Measurements from ENCODE around the gene CARS2. TPM values are rescaled to one million over a fixed set of nuclear protein-coding genes. Genes with fewer than 3 reads are reported as not detected.
A peak's percentile ranks its signal among the peaks of the same experiment; 100 is the strongest.
"Not testable (repeated sequence)": the region's sequence is repeated elsewhere in the genome, so short reads cannot be mapped to it uniquely, and the experiment has no call there.

Gene CARS2
- total RNA-seq, 1 donor from 2014 or later = 33.1 TPM

DNA sequence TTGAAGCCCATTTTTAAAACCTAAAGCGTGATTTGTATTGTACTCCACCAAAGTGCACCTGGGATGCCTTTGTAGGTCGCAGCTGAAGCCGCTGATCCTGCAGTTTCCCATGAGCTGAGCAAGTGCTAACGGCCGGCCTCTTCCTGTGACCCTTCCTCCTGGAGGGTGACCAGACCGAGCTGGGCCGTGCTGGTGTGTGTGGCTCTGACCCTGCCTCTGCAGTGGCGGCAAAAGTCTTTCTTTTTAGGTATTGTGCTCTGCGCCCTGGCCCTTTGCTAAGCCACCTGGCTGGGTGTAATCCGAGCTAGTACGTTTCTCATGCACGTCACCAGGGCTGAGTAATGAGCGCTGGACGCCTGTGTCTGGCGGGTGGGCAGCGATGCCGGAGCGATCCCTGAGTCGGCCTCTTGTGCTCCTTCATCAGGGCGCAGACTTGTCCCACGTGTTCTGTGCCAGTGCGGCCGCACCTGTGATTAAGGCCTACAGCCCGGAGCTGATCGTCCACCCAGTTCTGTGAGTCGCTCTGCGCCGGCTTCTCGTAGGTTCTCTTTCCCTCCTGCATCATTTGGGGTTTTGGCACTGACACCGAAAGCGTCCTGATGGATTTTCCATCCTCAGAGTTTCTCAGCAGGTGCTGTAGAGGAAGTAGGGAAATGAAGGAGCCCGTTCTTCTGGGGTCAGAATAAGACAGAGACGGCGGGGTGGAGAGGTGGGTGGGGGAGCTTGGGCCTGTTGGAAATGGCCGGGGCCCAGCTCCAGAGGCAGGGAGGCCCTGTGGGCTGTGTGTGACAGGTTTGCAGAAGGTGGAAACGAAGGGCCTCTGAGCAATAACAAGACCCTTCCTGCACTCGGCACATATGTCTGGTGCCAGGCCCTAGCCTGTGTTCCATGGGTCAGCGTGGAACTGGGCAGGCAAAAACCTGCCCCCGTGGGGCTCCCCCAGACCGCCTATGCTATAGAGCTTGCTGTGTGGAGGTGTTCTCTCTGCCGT, 80.9 kb downstream of the CARS2 start:
- DNase-seq (ENCODE audit: extremely low read depth, low read depth, low spot score) = no peak

GRCh38 chr13:110620596-110620995, 85.3 kb downstream of the CARS2 start:
- no peak for DNase-seq (ENCODE audit: extremely low read depth, low read depth, low spot score)

GRCh38 chr13:110618780-110619179, 87.1 kb downstream of the CARS2 start:
- no peak for DNase-seq (ENCODE audit: extremely low read depth, low read depth, low spot score)

DNA sequence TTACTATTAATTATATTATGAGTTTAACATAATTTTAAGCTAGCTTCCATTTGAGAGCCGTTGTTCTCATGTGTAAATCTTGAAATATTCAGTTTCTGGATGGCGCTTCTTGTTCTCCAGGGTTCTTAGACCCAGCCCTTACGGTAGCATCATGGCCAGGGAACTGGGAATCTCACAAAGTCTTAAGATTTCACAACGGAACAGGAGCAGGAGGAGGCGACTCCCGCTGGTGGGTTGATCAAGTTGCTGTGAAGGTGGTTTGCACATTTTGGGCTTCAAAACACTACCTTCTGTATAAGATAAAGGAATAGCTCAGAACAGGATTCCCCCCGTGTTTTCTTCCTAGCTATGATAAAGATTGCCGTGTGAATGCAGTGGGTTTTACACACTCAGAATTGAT, 87.7 kb downstream of the CARS2 start:
- no peak for DNase-seq (ENCODE audit: extremely low read depth, low read depth, low spot score)

GRCh38 chr13:110617321-110618072, 88.4 kb downstream of the CARS2 start:
- DNase-seq (ENCODE audit: extremely low read depth, low read depth, low spot score) = no peak

DNA sequence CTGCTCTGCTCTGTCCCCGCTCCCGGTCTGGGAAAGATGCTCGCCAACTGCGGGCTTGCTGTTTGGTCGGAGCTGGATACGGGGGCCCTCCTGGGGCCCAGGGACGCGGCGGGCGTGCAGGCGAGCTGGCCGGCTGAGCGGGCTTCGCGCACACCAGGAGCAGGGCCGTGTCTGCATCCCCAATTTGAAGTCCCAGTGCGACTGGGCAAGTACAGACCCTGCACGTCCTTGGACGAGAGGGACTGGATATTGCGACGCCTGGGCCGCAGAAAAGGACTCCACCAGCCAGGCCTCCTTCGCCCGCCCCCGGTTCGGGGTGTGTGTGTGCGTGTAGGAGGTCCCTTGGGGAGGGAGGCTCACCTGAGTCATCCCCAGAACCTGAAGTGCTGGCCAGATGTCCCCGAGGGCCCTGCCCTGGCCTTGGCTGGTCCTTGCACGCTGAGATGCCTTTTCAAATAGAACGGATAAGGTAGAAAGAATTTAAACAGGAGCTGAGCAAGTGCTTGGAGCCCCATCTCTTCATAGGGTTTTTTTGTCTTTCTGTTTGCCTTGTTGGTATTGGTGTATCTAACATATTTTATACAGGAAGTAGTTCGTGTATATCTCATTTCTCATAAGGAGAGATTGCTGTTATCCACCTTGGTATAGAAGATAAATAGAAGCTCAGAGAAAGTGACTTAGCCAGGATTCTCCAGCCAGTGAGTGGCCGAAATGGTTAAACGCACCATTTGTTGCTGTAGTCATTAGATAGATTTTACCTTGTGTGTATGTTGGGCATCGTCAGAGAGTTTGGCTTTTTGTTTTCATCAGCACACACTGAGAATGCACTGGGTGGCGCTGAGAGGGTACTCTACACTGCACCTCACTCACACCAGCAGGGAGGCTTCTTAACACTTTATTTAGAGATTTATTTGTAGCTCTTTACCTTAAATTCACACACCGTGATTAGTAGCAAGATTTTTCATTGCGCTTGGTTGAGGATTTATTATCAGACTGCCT, 89.5 kb downstream of the CARS2 start:
- no peak for DNase-seq (ENCODE audit: extremely low read depth, low read depth, low spot score)

DNA sequence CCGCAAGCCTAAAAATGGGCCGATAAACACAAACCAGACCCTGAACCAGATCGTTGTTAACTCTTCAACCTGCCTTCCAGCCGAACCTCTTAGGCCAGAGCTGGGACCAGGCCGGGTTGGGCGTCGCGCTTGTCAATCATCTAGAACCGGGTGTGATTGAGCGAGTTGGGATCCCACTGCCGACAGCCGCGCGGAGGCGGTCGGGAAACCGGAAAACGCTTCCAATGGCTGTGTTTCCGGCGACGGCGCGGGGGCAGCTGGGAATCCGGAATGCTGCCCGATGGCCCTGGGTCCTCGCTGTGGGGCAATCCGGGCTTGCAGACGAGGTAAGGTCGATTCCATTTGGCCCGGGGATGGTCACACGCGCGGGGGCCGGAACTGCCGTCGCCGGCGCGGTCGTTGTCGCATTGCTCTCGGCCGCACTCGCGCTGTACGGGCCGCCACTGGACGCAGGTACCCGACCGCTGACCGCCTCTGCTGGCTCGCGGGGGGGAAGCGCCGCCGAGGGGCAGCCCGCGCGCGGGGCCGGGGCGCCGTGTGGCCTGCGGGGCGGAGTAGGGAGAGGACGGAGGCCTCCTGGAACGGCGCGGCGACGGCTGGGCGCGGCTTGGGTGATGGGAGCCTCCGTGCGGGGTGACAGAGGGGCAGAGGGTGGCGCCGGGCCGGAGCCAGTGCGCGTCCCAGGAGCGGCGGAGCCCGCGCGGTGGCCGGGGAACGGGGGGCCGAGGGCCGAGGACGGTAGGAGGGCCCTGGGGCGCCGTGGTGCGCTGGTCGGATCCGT, 90.4 kb downstream of the CARS2 start, which contains the start of gene NAXD:
Gene NAXD, plus strand, starts transcription at position 224 of the 781 bp plus-strand sequence. Its CDS starts 57 bp downstream, at position 281.
- peak; percentile 70 for DNase-seq (ENCODE audit: extremely low read depth, low read depth, low spot score)

GRCh38 chr13:110615005-110615321, 91.0 kb downstream of the CARS2 start:
- no peak for DNase-seq (ENCODE audit: extremely low read depth, low read depth, low spot score)

- no peak for DNase-seq (ENCODE audit: extremely low read depth, low read depth, low spot score)
Measured at GRCh38 chr13:110610955-110611595, 94.8 kb downstream of the CARS2 start.

GRCh38 chr13:110607675-110608224, 98.2 kb downstream of the CARS2 start:
- no peak for DNase-seq (ENCODE audit: extremely low read depth, low read depth, low spot score)

DNA sequence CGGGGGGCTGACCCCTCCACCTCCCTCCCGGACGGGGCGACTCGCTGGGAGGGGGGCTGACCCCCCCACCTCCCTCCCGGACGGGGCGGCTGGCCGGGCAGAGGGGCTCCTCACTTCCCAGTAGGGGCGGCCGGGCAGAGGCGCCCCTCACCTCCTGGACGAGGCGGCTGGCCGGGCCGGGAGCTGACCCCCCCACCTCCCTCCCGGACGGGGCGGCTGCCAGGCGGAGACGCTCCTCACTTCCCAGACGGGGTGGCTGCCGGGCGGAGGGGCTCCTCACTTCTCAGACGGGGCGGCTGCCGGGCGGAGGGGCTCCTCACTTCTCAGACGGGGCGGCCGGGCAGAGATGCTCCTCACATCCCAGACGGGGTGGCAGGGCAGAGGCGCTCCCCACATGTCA, 99.6 kb downstream of the CARS2 start:
- not testable (repeated sequence) for DNase-seq (ENCODE audit: extremely low read depth, low read depth, low spot score)

GRCh38 chr13:110605132-110605531, 100.8 kb downstream of the CARS2 start:
- no peak for DNase-seq (ENCODE audit: extremely low read depth, low read depth, low spot score)

DNA sequence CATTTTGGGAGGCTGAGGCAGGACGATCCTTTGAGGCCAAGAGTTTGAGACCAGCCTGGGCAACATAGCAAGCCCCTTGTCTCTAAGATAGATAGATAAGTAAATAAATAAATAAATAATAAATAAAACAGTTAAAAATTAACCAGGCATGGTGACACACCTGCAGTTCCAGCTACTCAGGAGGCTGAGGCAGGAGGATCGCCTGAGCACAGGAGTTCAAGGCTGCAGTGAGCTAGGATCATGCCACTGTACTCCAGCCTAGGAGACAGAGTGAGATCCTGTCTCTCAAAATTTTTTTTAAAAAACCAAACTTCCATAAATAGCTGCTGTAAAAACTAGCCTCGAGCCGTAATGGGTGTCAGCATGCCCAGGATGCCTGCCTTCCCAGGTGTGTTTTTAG, 104.9 kb downstream of the CARS2 start:
- DNase-seq (ENCODE audit: extremely low read depth, low read depth, low spot score) = no peak

DNA sequence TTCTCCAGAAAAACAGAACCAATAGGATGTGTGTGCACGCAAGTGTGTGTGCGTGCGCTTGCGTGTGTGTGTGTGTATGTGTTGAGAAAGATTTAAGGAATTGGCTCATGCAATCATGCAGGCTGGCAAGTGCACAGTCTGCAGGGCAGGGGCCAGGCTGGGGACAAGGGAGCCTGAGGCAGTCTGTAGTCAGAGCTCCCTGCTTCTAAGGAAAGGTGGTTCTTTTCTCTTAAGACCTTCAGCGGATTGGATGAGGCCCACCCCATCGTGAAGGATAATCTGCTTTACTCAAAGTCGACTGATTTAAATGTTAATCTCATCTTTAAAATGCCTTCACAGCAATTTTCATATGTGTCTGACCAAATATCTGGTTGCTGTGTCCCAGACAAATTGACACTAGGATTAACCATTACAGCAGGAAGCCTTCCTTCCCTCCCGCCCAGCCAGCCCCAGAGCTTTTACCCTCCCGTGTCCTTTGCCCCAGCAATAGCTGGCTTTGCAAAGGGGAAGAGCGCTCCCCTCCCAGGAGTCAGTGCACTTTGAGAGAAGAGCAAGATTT, 105.6 kb downstream of the CARS2 start:
- DNase-seq (ENCODE audit: extremely low read depth, low read depth, low spot score) = no peak

DNA sequence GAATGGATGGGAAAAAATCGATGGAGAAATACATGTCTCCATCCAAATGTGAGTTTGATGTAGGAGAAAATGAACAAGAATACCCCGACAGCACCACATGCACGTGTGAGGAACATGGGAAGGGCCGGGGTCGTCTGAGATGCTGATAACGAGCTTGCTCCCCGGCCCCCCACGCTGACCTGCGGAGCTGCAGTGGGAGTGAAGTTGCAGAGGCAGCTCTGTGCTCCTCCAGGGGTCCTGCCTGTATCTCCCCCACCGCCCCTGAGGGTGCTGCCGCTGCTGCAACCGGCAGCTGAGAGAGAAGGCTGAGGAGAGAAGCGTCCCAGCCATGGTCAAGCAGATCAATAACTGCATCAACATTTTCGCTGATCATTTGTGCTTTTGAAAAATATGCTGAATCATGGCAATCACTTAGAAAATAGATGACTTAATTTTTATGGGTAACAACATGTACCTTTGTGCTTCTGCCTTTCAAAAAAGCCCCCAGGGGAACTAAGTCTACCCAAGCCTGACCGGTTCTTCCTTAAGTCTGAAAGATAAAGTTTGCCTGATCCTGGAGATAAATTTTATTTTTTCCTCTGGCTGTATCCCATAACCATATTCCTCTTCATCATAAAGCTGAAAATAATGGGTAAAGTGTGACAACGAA, 108.8 kb downstream of the CARS2 start:
- no peak for DNase-seq (ENCODE audit: extremely low read depth, low read depth, low spot score)

GRCh38 chr13:110593430-110594130, 112.3 kb downstream of the CARS2 start:
- peak; percentile 39 for DNase-seq (ENCODE audit: extremely low read depth, low read depth, low spot score)

DNA sequence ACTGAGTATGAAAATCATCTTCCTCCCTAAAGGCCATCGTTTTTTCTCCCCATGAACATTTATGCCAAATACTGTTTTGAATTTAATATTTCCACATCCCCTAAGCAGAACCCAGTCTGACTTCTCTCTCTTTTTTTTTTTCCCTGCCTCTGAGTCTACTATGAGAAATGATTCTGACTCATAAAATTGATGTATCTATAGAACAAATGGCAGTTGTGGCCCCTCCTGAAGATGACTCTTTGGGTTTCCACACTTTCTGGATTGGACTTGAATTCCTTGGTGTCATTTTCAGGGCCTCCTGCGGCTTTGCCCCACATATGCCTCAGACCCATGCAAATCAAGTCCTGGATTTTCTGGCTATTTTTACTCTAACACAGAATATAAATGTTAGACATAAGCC, 113.3 kb downstream of the CARS2 start:
- DNase-seq (ENCODE audit: extremely low read depth, low read depth, low spot score) = no peak
